WTC11 (cell line): ENCODE results near the gene OPN4. TPM values are rescaled to one million over a fixed set of nuclear protein-coding genes. Genes with fewer than 3 reads are reported as not detected.

Experiments used
- ATAC-seq: fragments of 200-7000 bp; cut with Tn5 transposase; 2 replicates; pipeline ENCODE4 v1.10.0; 2021; ENCODE audit warnings: mild to moderate bottlenecking, moderate library complexity
- CTCF ChIA-PET: fragments of 300-600 bp; sonication (Branson Sonifier 250); formaldehyde crosslinking; loops from one replicate; lab custom pipeline; 2021; ENCODE audit warnings: antibody characterized with exemption; lab: Charles Lee
- POLR2A ChIA-PET: fragments of 350-600 bp; sonication (Branson Sonifier 250); formaldehyde crosslinking; loops from one replicate; lab custom pipeline; 2021; ENCODE audit warnings: antibody characterized with exemption; lab: Charles Lee
- DNase-seq: peaks from one replicate; pipeline ENCODE4 v3.0.0; 2021; ENCODE audit warnings: low spot score
- H3K27ac Mint-ChIP-seq: 2 replicates; pipeline ENCODE4 v1.8.0; 2021; ENCODE audit warnings: mixed read lengths
- H3K27me3 Mint-ChIP-seq: 2 replicates; pipeline ENCODE4 v1.8.0; 2021; ENCODE audit warnings: low read depth, mild to moderate bottlenecking, moderate library complexity, mixed read lengths
- H3K36me3 Mint-ChIP-seq: 2 replicates; pipeline ENCODE4 v1.8.0; 2021; ENCODE audit warnings: mixed read lengths
- H3K4me1 Mint-ChIP-seq: 2 replicates; pipeline ENCODE4 v1.8.0; 2022; ENCODE audit warnings: mixed read lengths
- H3K4me3 Mint-ChIP-seq: 2 replicates; pipeline ENCODE4 v1.8.0; 2021; ENCODE audit warnings: mild to moderate bottlenecking, moderate library complexity, mixed read lengths
- H3K9me3 Mint-ChIP-seq: 2 replicates; pipeline ENCODE4 v1.8.0; 2021; ENCODE audit warnings: mixed read lengths
- AR ChIP-seq: fragments of 250-450 bp; sonication (Bioruptor Pico); IDR thresholded peaks from 2 replicates; pipeline ENCODE4 v1.9.0; 2021; ENCODE audit warnings: mild to moderate bottlenecking
- ARID4B ChIP-seq: sonication (generic); formaldehyde crosslinking; IDR thresholded peaks from 2 replicates; pipeline ENCODE4 v1.8.0; 2023; ENCODE audit warnings: missing genetic modification reagents, mild to moderate bottlenecking, borderline replicate concordance
- CREM ChIP-seq: sonication (generic); formaldehyde crosslinking; IDR thresholded peaks from 2 replicates; pipeline ENCODE4 v1.8.1; 2022; ENCODE audit warnings: mild to moderate bottlenecking, missing genetic modification reagents, moderate library complexity
- E2F4 ChIP-seq: sonication (generic); formaldehyde crosslinking; IDR thresholded peaks from 2 replicates; pipeline ENCODE4 v1.8.1; 2022; ENCODE audit warnings: low read depth, mild to moderate bottlenecking, moderate library complexity, missing genetic modification reagents, borderline replicate concordance
- FOXJ3 ChIP-seq: sonication (generic); formaldehyde crosslinking; IDR thresholded peaks from 2 replicates; pipeline ENCODE4 v1.9.0; 2021; ENCODE audit warnings: missing genetic modification reagents, mild to moderate bottlenecking, borderline replicate concordance
- GTF2I ChIP-seq: fragments of 250-450 bp; sonication (Bioruptor Pico); conservative IDR thresholded peaks from 2 replicates; pipeline ENCODE4 v1.4.0; 2021; ENCODE audit warnings: mild to moderate bottlenecking
- JUN ChIP-seq: sonication (generic); formaldehyde crosslinking; IDR thresholded peaks from 2 replicates; pipeline ENCODE4 v1.8.0; 2023; ENCODE audit warnings: mild to moderate bottlenecking, missing genetic modification reagents
- MLX ChIP-seq: sonication (generic); formaldehyde crosslinking; IDR thresholded peaks from 2 replicates; pipeline ENCODE4 v1.8.1; 2023; ENCODE audit warnings: mild to moderate bottlenecking, missing genetic modification reagents, moderate library complexity
- PRDM15 ChIP-seq: sonication (generic); formaldehyde crosslinking; IDR thresholded peaks from 2 replicates; pipeline ENCODE4 v1.8.0; 2022; ENCODE audit warnings: missing genetic modification reagents
- SMAD3 ChIP-seq: sonication (generic); formaldehyde crosslinking; IDR thresholded peaks from 2 replicates; pipeline ENCODE4 v1.8.0; 2022; ENCODE audit warnings: missing genetic modification reagents, mild to moderate bottlenecking, borderline replicate concordance
- ZBTB21 ChIP-seq: sonication (generic); formaldehyde crosslinking; IDR thresholded peaks from 2 replicates; pipeline ENCODE4 v1.8.1; 2023; ENCODE audit warnings: mild to moderate bottlenecking, missing genetic modification reagents, borderline replicate concordance
- ZNF219 ChIP-seq: sonication (generic); formaldehyde crosslinking; IDR thresholded peaks from 2 replicates; pipeline ENCODE4 v1.8.0; 2023; ENCODE audit warnings: missing genetic modification reagents, mild to moderate bottlenecking, borderline replicate concordance
- ZNF232 ChIP-seq: sonication (generic); formaldehyde crosslinking; IDR thresholded peaks from 2 replicates; pipeline ENCODE4 v1.8.0; 2022; ENCODE audit warnings: mild to moderate bottlenecking, missing genetic modification reagents
- ZNF423 ChIP-seq: fragments of 250-450 bp; sonication (Bioruptor Pico); IDR thresholded peaks from 2 replicates; pipeline ENCODE4 v2.1.2; 2022; ENCODE audit warnings: mild to moderate bottlenecking, moderate library complexity
- ZNF425 ChIP-seq: fragments of 250-450 bp; sonication (Bioruptor Pico); conservative IDR thresholded peaks from 2 replicates; pipeline ENCODE4 v1.9.0; 2021; ENCODE audit warnings: mild to moderate bottlenecking
- ZNF512 ChIP-seq: sonication (generic); formaldehyde crosslinking; IDR thresholded peaks from 2 replicates; pipeline ENCODE4 v1.8.1; 2022; ENCODE audit warnings: missing genetic modification reagents, borderline replicate concordance
- total RNA-seq: library from RNA; stranded (reverse); gene quantifications from 3 replicates; pipeline ENCODE4 v1.2.3, GENCODE V29; 2021

Gene OPN4
- total RNA-seq, 1 experiment from 2014 or later = not detected

GRCh38 chr10:86671985-86672710 is 17.8 kb downstream of the OPN4 start:
- Mint-ChIP-seq H3K27ac (peak overlapping the region; percentile 76), H3K4me1 (peaks cover 49% of the 10 kb centered on the region), H3K36me3 (no peaks in the 10 kb centered on the region), H3K9me3 (no peaks in the 10 kb centered on the region), H3K27me3 (no peaks in the 10 kb centered on the region), H3K4me3 (no peak overlapping the region)
- DNase-seq (no peak), ATAC-seq (peak; percentile 33)
- TF ChIP-seq CREM (CRISPR knock-in tag) = no peak
- no peak for TF ChIP-seq PRDM15
- TF ChIP-seq ZNF425 = no peak
- no peak for TF ChIP-seq ZNF423 (CRISPR knock-in tag)
- TF ChIP-seq GTF2I (CRISPR knock-in tag) = no peak
- TF ChIP-seq ZNF232 (CRISPR knock-in tag) = no peak
- no peak for TF ChIP-seq ZNF512 (CRISPR knock-in tag)
- no peak for TF ChIP-seq AR (CRISPR knock-in tag)
- TF ChIP-seq JUN (CRISPR knock-in tag) = no peak
- ChIA-PET POLR2A (no interaction called here), CTCF (interaction anchor here (0.6 to 2.8 kb wide), 7 partner anchors 9 to 294 kb away, joined by 3 to 19 read pairs (median 6); no protein-coding TSS in a partner anchor)

- DNase-seq = no peak
- H3K9me3 Mint-ChIP-seq = no peaks in the 10 kb centered on the region
- POLR2A ChIA-PET = no interaction called here
- no peak for ATAC-seq
- no peak overlapping the region for H3K4me3 Mint-ChIP-seq
- H3K27me3 Mint-ChIP-seq = no peaks in the 10 kb centered on the region
- CTCF ChIA-PET = interaction anchor here (1.5 to 2.8 kb wide), 2 partner anchors 11 to 12 kb away, joined by 8 to 19 read pairs; no protein-coding TSS in a partner anchor
- H3K36me3 Mint-ChIP-seq = no peaks in the 10 kb centered on the region
- H3K4me1 Mint-ChIP-seq = peaks cover 44% of the 10 kb centered on the region
- H3K27ac Mint-ChIP-seq = no peak overlapping the region
- TF ChIP-seq ZNF219 (CRISPR knock-in tag) (no peak), ARID4B (CRISPR knock-in tag) (no peak), FOXJ3 (CRISPR knock-in tag) (no peak), ZBTB21 (CRISPR knock-in tag) (no peak), E2F4 (CRISPR knock-in tag) (no peak), MLX (CRISPR knock-in tag) (no peak), SMAD3 (CRISPR knock-in tag) (no peak)
These were observed 19.0 kb downstream of the OPN4 start for GRCh38 chr10:86673216-86673826.
